Inferior parietal cortex (tissue), 1 donor: ENCODE measurements around the gene SLC28A1.
"Not testable (repeated sequence)": the region's sequence is repeated elsewhere in the genome, so short reads cannot be mapped to it uniquely, and the experiment has no call there.

Source experiments
- DNase-seq: peaks from one replicate; pipeline ENCODE4 v3.0.0-alpha.2; 2016; ENCODE audit errors: extremely low spot score

The SLC28A1 gene

GRCh38 chr15:84909782-84910181 is 25.3 kb downstream of the SLC28A1 start:
- DNase-seq, result no peak

GRCh38 chr15:84910928-84911623 is 26.6 kb downstream of the SLC28A1 start:
- DNase-seq, result no peak

- peak; percentile 33 for DNase-seq
Measured at GRCh38 chr15:84911879-84912660, 27.6 kb downstream of the SLC28A1 start.

GRCh38 chr15:84913360-84913723 is 28.9 kb downstream of the SLC28A1 start:
- no peak for DNase-seq

- DNase-seq, result no peak
Measured at GRCh38 chr15:84914351-84914750, 29.9 kb downstream of the SLC28A1 start.

- DNase-seq, result peak; percentile 19
Measured at GRCh38 chr15:84914909-84915605, 30.6 kb downstream of the SLC28A1 start.

- DNase-seq, result no peak
Measured at GRCh38 chr15:84915606-84915958, 31.1 kb downstream of the SLC28A1 start.

GRCh38 chr15:84917452-84917851 is 33.0 kb downstream of the SLC28A1 start:
- DNase-seq, result no peak

- DNase-seq, result no peak
Measured at GRCh38 chr15:84919106-84919667, 34.7 kb downstream of the SLC28A1 start.

- DNase-seq, result no peak
Measured at GRCh38 chr15:84921121-84921520, 36.7 kb downstream of the SLC28A1 start.

- DNase-seq, result no peak
Measured at GRCh38 chr15:84922530-84922929, 38.1 kb downstream of the SLC28A1 start.

GRCh38 chr15:84924077-84924731 is 39.7 kb downstream of the SLC28A1 start:
- DNase-seq, result no peak

GRCh38 chr15:84924821-84925569 is 40.5 kb downstream of the SLC28A1 start:
- DNase-seq, result not testable (repeated sequence)

GRCh38 chr15:84925906-84926305 is 41.4 kb downstream of the SLC28A1 start:
- DNase-seq, result no peak

GRCh38 chr15:84926491-84927230 is 42.2 kb downstream of the SLC28A1 start:
- DNase-seq, result no peak

- DNase-seq, result no peak
Measured at GRCh38 chr15:84928843-84929168, 44.3 kb downstream of the SLC28A1 start.

- no peak for DNase-seq
Measured at GRCh38 chr15:84929795-84930603, 45.5 kb downstream of the SLC28A1 start.

- DNase-seq, result no peak
Measured at GRCh38 chr15:84934942-84935729, 50.7 kb downstream of the SLC28A1 start.

GRCh38 chr15:84937144-84937543 is 52.7 kb downstream of the SLC28A1 start:
- no peak for DNase-seq
